ENCODE measurements around the gene NEAT1. TPM values are rescaled to one million over a fixed set of nuclear protein-coding genes. Genes with fewer than 3 reads are reported as not detected.
A peak's percentile ranks its signal among the peaks of the same experiment; 100 is the strongest.

Gene NEAT1
- total and polyA plus RNA-seq, 2 of the 8 experiments (the other 6 are each of a cell fraction or from before 2014, with no cell fraction given) = 2.4 to 10.7 TPM

- FAIRE-seq (no peak), DNase-seq (ENCODE audit: low read depth in 1 of 2, low spot score in 2 of 2) (no peak)
- Histone ChIP-seq H2BK15ac (ENCODE audit: low read length) (peak overlapping the region; percentile 66), H3K4ac (replicated peaks; ENCODE audit: insufficient read length, low read depth, low read length) (peak overlapping the region; percentile 6), H3K14ac (ENCODE audit: insufficient read length) (no peak overlapping the region), H3K9me3 (ENCODE audit: insufficient read depth in 2 of 2, low read depth in 1 of 2, low read length in 1 of 2) (no peaks in the 10 kb centered on the region), H3K23me2 (ENCODE audit: low read depth, low read length) (no peaks in the 10 kb centered on the region; the same call in none of the 2 replicates), H2BK5ac (ENCODE audit: low read depth, low read length) (peak overlapping the region; percentile 88), H2BK120ac (replicated peaks; ENCODE audit: low read depth, low read length) (peak overlapping the region; percentile 81), H2BK12ac (ENCODE audit: low read depth, low read length) (peak overlapping the region; percentile 70), H3K36me3 (ENCODE audit: control insufficient read depth in 2 of 4, insufficient read depth in 4 of 4, low read length in 3 of 4) (no peaks in the 10 kb centered on the region), H3K56ac (replicated peaks; ENCODE audit: insufficient read length, low read depth, low read length) (no peak overlapping the region), H3K27me3 (replicated peaks in 1 of 4; ENCODE audit: control insufficient read depth in 3 of 4, extremely low read depth in 1 of 4, insufficient read depth in 3 of 4, low read length in 3 of 4) (no peaks in the 10 kb centered on the region), H3K23ac (ENCODE audit: insufficient read length) (no peak overlapping the region), H3K9ac (replicated peaks in 1 of 4; ENCODE audit: extremely low read depth in 1 of 4, low read depth in 3 of 4, low read length in 3 of 4) (peak overlapping the region in 3 of 4 experiments; percentile 46 to 48 (median 46); a peak in 6 of 7 replicates), H3K4me2 (ENCODE audit: insufficient read depth in 1 of 2, low read depth in 2 of 2, low read length in 2 of 2) (peak overlapping the region; percentile 46 to 86), H4K8ac (ENCODE audit: extremely low read depth, insufficient read depth, low read length) (no peak overlapping the region; the same call in 1 of the 2 replicates), H3K4me1 (replicated peaks in 1 of 4; ENCODE audit: control insufficient read depth in 3 of 4, insufficient read depth in 4 of 4, low read length in 3 of 4) (peaks cover 37 to 48% (median 41%) of the 10 kb centered on the region in 4 experiments), H3K79me1 (ENCODE audit: low read depth, low read length) (no peaks in the 10 kb centered on the region), H3K4me3 (ENCODE audit: extremely low read depth in 1 of 4, insufficient read depth in 2 of 4, low read depth in 3 of 4, low read length in 4 of 4) (peak overlapping the region in 2 of 4 experiments; percentile 8 to 29; a peak in 3 of 8 replicates), H4K91ac (replicated peaks; ENCODE audit: insufficient read length, low read length) (peak overlapping the region; percentile 87), H2BK20ac (ENCODE audit: low read length) (peak overlapping the region; percentile 53; the same call in 1 of the 2 replicates), H3K18ac (ENCODE audit: extremely low read depth, low read length) (0 out of 2 replicates have a peak overlapping the region, but pooled peaks have one; percentile 71), H2AK5ac (ENCODE audit: low read depth, low read length) (peak overlapping the region; percentile 7), H3K79me2 (ENCODE audit: control insufficient read depth in 1 of 2, insufficient read depth in 2 of 2, low read length in 2 of 2) (no peaks in the 10 kb centered on the region), H4K20me1 (replicated peaks in 1 of 2; ENCODE audit: control insufficient read depth in 1 of 2, insufficient read depth in 2 of 2, low read length in 2 of 2) (no peaks in the 10 kb centered on the region), H2AFZ (ENCODE audit: low read length) (no peak overlapping the region), H3K27ac (ENCODE audit: low read depth, low read length) (peak overlapping the region; percentile 74), H4K5ac (ENCODE audit: insufficient read length, low read depth, low read length) (peak overlapping the region; percentile 40)
- ChIA-PET POLR2A (ENCODE audit: partially characterized antibody) (interaction anchor here (0.5 to 29.8 kb wide), 8 partner anchors 17 to 726 kb away, joined by 3 to 1569 read pairs (median 6); partner anchors contain the start of genes MALAT1 and NEAT1), CTCF (ENCODE audit: partially characterized antibody) (interaction anchor here (1.1 to 29.0 kb wide), 6 partner anchors 12 to 69 kb away, joined by 3 to 809 read pairs (median 22); partner anchors contain the start of gene MALAT1)
- 78% methylated on average over 10 of the region's 10 CpGs; no CpG with 5 or more reads in 1 of the 2 experiments for WGBS, 2 experiments (ENCODE audit: extremely low coverage in 1 of 2, insufficient coverage in 1 of 2, insufficient read length in 1 of 2, insufficient replicate concordance in 2 of 2, low coverage in 1 of 2, low lambda C conversion rate in 2 of 2, missing lambda C conversion rate in 1 of 2)
- no peak for TF ChIP-seq GABPA (IDR thresholded peaks at IDR 0.05; ENCODE audit: borderline replicate concordance, insufficient read depth, low read length)
- TF ChIP-seq CBX8 (IDR thresholded peaks at IDR 0.05; ENCODE audit: borderline replicate concordance, low read depth, low read length) = no peak
- no peak for TF ChIP-seq RBBP5 (IDR thresholded peaks at IDR 0.05; ENCODE audit: borderline replicate concordance, low read depth, low read length)
- TF ChIP-seq HDAC2 (IDR thresholded peaks at IDR 0.05; ENCODE audit: borderline replicate concordance in 1 of 2, low read depth in 2 of 2, low read length in 2 of 2) = peak in 1 of 2 experiments; percentile 70; a peak in 1 of 4 replicates
- TF ChIP-seq, protein P1, sequence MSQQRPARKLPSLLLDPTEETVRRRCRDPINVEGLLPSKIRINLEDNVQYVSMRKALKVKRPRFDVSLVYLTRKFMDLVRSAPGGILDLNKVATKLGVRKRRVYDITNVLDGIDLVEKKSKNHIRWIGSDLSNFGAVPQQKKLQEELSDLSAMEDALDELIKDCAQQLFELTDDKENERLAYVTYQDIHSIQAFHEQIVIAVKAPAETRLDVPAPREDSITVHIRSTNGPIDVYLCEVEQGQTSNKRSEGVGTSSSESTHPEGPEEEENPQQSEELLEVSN (IDR thresholded peaks at IDR 0.05) = no peak
- no peak for TF ChIP-seq EP300 (IDR thresholded peaks at IDR 0.05; ENCODE audit: borderline replicate concordance in 1 of 2, low read depth in 2 of 2, low read length in 2 of 2)
- peak; percentile 87 for TF ChIP-seq KDM1A (IDR thresholded peaks at IDR 0.05; ENCODE audit: borderline replicate concordance, low read length)
Observed at GRCh38 chr11:65486570-65487466, 64.2 kb downstream of the NEAT1 start.

Measured in H1 (cell line).